PC-3 (cell line): Measurements from ENCODE around the gene AKNA. TPM values are rescaled to one million over a fixed set of nuclear protein-coding genes. Genes with fewer than 3 reads are reported as not detected.

ENCODE experiments used
- ATAC-seq: fragments of 200-7000 bp; cut with Tn5 transposase; 2 replicates; pipeline ENCODE4 v1.9.1; 2020; ENCODE audit warnings: mild to moderate bottlenecking, moderate library complexity
- BruUV-seq: library from RNA; stranded (reverse); fragments of 400-500 nt; replicated peaks from 2 replicates; lab custom pipeline; 2021; lab: Mats Ljungman, UMichigan
- CTCF ChIA-PET: fragments of 300-600 bp; sonication (Branson Sonifier 250); formaldehyde crosslinking; loops from one replicate; lab custom pipeline; 2022; ENCODE audit warnings: antibody characterized with exemption; lab: Charles Lee
- POLR2A ChIA-PET: fragments of 300-600 bp; sonication (Branson Sonifier 250); formaldehyde crosslinking; loops from one replicate; lab custom pipeline; 2022; ENCODE audit warnings: antibody characterized with exemption; ENCODE audit not compliant: unreplicated experiment; lab: Charles Lee
- DNase-seq: peaks from one replicate; pipeline ENCODE4 v3.0.0-alpha.2; 2015
- H2AFZ ChIP-seq: fragments of 300-600 bp; sonication (generic); 2 replicates; pipeline ENCODE4 v1.6.0; 2016; ENCODE audit warnings: antibody characterized with exemption, low read length
- H3F3A ChIP-seq: fragments of 300-600 bp; sonication (generic); one replicate; pipeline ENCODE4 v1.6.0; 2017; ENCODE audit warnings: antibody characterized with exemption, low read length, control low read depth, mild to moderate bottlenecking; ENCODE audit not compliant: unreplicated experiment
- H3K27ac ChIP-seq: fragments of 300-600 bp; sonication (generic); 2 replicates; pipeline ENCODE4 v1.5.1; 2016; ENCODE audit warnings: mild to moderate bottlenecking, low read length
- H3K27me3 ChIP-seq: fragments of 300-600 bp; sonication (generic); 2 replicates; pipeline ENCODE4 v1.6.1; 2016; ENCODE audit warnings: low read length, mixed read lengths
- H3K36me3 ChIP-seq: fragments of 300-600 bp; sonication (generic); 2 replicates; pipeline ENCODE4 v1.6.1; 2016; ENCODE audit warnings: low read depth, mixed run types, low read length, mixed read lengths
- H3K4me1 ChIP-seq: fragments of 300-600 bp; sonication (generic); 2 replicates; pipeline ENCODE4 v1.5.1; 2016; ENCODE audit warnings: low read length; ENCODE audit not compliant: insufficient read depth
- H3K4me2 ChIP-seq: fragments of 300-600 bp; sonication (generic); 2 replicates; pipeline ENCODE4 v1.6.0; 2016; ENCODE audit warnings: low read length
- H3K4me3 ChIP-seq: fragments of 300-600 bp; sonication (generic); 2 replicates; pipeline ENCODE4 v1.5.1; 2016; ENCODE audit warnings: mild to moderate bottlenecking, low read length, mixed read lengths
- H3K79me2 ChIP-seq: fragments of 300-600 bp; sonication (generic); 2 replicates; pipeline ENCODE4 v1.6.1; 2017; ENCODE audit warnings: low read length, mixed read lengths
- H3K9ac ChIP-seq: fragments of 300-600 bp; sonication (generic); 2 replicates; pipeline ENCODE4 v1.6.0; 2016; ENCODE audit warnings: mild to moderate bottlenecking, low read length
- H3K9me2 ChIP-seq: fragments of 300-600 bp; sonication (generic); replicated peaks from 2 replicates; pipeline ENCODE4 v1.6.1; 2016; ENCODE audit warnings: mixed run types, low read length, mixed read lengths
- H3K9me3 ChIP-seq: fragments of 300-600 bp; sonication (generic); 2 replicates; pipeline ENCODE4 v1.6.1; 2016; ENCODE audit warnings: low read length, mixed read lengths
- H4K20me1 ChIP-seq: fragments of 300-600 bp; sonication (generic); 2 replicates; pipeline ENCODE4 v1.6.1; 2016; ENCODE audit warnings: low read length, mixed read lengths
- EZH2 ChIP-seq: fragments of 300-600 bp; sonication (generic); IDR thresholded peaks from one replicate; pipeline ENCODE4 v1.6.1; 2017; ENCODE audit warnings: antibody characterized with exemption, mild to moderate bottlenecking, low read length; ENCODE audit not compliant: unreplicated experiment
- EZH2phosphoT487 ChIP-seq: fragments of 300-600 bp; sonication (generic); IDR thresholded peaks from 2 replicates; pipeline ENCODE4 v1.6.1; 2018; ENCODE audit warnings: mild to moderate bottlenecking, antibody characterized with exemption, low read length, borderline replicate concordance
- intact Hi-C: fragments of 100-400 bp; cut with micrococcal nuclease; formaldehyde crosslinking; loops from 2 replicates; pipeline ENCODE4 v1.9.0; 2023
- total RNA-seq: library from RNA; depleted of rRNA; stranded (reverse); fragments of >200 nt; gene quantifications from 2 replicates; pipeline ENCODE4 v1.2.3, GENCODE V29; 2014
- TF ChIP-seq, protein P1 (sequence below): fragments of 300-600 bp; sonication (generic); conservative IDR thresholded peaks from 2 replicates; pipeline ENCODE4 v1.5.1; 2017; ENCODE audit warnings: antibody characterized with exemption, low read depth, mild to moderate bottlenecking, low read length

AKNA gene
- total RNA-seq, 1 experiment from 2014 or later, result 9.1 TPM

DNA sequence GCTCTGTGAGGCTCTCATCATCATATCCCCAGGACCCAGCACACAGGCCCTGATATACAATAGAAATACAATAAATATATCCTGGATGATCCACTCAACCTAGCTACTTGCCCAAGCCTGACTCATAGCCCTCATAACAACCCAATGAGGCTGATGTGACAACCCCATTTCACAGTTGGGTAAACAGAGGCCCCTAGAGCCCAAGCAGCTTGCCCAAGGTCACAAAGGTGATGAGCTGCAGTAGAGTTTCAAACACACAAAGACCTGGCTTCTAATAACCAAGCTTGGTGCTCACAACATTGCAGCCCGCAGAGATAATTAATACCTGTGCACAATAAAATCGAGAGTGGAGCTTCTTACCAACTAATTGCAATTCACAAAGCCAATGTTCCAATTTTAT is 3.2 kb upstream of the AKNA start:
- ChIA-PET CTCF (no interaction called here), POLR2A (no interaction called here)
- DNase-seq (no peak), ATAC-seq (no peak)
- H3K9me3 ChIP-seq, result no peaks in the 10 kb centered on the region
- intact Hi-C loops, result no loop called here
- no peak overlapping the region for H3K27ac ChIP-seq
- peaks cover 13% of the 10 kb centered on the region for H3K4me1 ChIP-seq
- H3K4me2 ChIP-seq, result no peak overlapping the region
- H3F3A ChIP-seq, result no peaks in the 10 kb centered on the region
- no peak overlapping the region for H3K9ac ChIP-seq
- no peak overlapping the region for H2AFZ ChIP-seq
- H3K79me2 ChIP-seq, result no peaks in the 10 kb centered on the region
- TF ChIP-seq EZH2phosphoT487 (no peak), EZH2 (no peak)
- TF ChIP-seq, protein P1, sequence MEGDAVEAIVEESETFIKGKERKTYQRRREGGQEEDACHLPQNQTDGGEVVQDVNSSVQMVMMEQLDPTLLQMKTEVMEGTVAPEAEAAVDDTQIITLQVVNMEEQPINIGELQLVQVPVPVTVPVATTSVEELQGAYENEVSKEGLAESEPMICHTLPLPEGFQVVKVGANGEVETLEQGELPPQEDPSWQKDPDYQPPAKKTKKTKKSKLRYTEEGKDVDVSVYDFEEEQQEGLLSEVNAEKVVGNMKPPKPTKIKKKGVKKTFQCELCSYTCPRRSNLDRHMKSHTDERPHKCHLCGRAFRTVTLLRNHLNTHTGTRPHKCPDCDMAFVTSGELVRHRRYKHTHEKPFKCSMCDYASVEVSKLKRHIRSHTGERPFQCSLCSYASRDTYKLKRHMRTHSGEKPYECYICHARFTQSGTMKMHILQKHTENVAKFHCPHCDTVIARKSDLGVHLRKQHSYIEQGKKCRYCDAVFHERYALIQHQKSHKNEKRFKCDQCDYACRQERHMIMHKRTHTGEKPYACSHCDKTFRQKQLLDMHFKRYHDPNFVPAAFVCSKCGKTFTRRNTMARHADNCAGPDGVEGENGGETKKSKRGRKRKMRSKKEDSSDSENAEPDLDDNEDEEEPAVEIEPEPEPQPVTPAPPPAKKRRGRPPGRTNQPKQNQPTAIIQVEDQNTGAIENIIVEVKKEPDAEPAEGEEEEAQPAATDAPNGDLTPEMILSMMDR, result no peak
- no peaks in the 10 kb centered on the region for H3K9me2 ChIP-seq
- no TSS peak for BruUV-seq
- H3K27me3 ChIP-seq, result no peaks in the 10 kb centered on the region
- H4K20me1 ChIP-seq, result no peaks in the 10 kb centered on the region
- no peak overlapping the region for H3K4me3 ChIP-seq
- no peaks in the 10 kb centered on the region for H3K36me3 ChIP-seq

DNA sequence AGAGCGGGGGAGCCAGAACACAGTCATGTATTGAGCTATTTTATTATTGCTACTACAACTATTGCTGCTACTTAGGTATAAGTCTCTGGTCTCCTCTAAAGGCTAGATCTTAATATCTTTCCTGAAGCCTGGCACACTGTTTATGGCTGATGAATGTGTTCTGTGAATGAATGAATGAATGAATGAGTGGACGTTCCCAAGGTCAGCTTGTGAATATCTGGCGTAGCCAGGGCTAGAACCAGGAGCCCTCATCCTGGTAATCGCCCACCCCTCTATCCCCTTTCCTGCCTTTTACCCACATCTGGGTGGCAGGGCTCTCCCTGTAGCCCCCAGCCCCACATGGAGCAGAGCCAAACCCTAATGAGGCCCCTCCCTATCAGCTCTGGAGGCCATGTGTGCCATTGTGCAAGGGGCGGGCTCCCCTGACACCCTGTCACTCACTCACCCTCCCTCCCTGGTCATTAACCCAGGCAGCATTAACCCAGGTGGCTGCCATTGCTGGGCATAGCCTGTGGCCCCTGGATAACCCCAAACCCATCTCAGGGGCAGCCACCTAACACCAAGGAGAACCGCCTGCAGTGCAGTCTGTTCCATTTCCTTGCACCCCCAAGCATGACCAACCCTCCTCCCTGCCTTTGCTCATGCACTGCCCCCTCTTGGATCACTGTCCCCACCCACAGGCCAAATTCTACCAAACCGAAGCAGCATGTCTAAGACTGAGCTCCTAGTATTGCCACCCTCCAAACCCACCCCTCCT is 2.0 kb upstream of the AKNA start:
- CTCF ChIA-PET, result no interaction called here
- H3K9me2 ChIP-seq, result no peaks in the 10 kb centered on the region
- no peaks in the 10 kb centered on the region for H4K20me1 ChIP-seq
- H3K79me2 ChIP-seq, result no peaks in the 10 kb centered on the region
- BruUV-seq, result no TSS peak
- no peak overlapping the region for H3K4me3 ChIP-seq
- peaks cover 23% of the 10 kb centered on the region for H3K4me1 ChIP-seq
- TF ChIP-seq EZH2phosphoT487 (no peak), EZH2 (no peak)
- TF ChIP-seq, protein P1, result no peak
- H3K27ac ChIP-seq, result no peak overlapping the region
- no peaks in the 10 kb centered on the region for H3K9me3 ChIP-seq
- POLR2A ChIA-PET, result no interaction called here
- ATAC-seq, result no peak
- H3K27me3 ChIP-seq, result no peaks in the 10 kb centered on the region
- H3K4me2 ChIP-seq, result no peak overlapping the region
- intact Hi-C loops, result no loop called here
- H2AFZ ChIP-seq, result no peak overlapping the region
- H3K36me3 ChIP-seq, result no peaks in the 10 kb centered on the region
- no peak overlapping the region for H3K9ac ChIP-seq
- H3F3A ChIP-seq, result no peaks in the 10 kb centered on the region
- DNase-seq, result no peak

DNA sequence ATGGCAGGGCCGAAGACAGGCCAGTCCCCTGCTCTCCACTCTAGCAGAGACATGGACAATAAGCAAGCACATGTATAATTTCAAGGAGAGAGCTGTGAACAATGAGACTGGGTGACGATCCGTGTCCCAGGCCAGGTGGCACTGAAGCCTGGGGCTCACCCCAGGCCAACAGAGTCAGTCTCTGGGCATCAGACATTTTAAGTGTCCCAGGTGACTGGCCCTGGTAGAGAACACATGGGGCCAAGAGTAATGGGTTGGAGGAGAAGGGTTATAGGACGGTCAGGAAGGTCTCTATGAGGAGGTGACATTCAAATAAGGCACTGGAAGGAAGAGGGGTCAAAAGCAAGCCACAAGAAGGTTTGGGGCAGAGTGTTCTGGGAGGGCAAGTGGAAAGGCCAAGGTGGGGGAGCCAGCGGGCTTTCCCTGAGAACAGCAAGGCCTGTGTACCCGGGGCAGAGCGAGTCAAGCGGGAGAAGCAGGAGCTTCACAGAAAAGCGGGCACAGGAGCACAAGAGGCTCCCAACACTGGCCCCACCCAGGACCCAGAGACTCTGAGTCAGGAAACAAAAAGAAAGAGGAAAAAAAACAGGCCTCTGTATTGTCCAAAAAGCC is 1.1 kb upstream of the AKNA start:
- no peaks in the 10 kb centered on the region for H3K79me2 ChIP-seq
- H3K9ac ChIP-seq, result no peak overlapping the region
- intact Hi-C loops, result no loop called here
- POLR2A ChIA-PET, result no interaction called here
- H3F3A ChIP-seq, result no peaks in the 10 kb centered on the region
- CTCF ChIA-PET, result no interaction called here
- no peak for ATAC-seq
- no peak overlapping the region for H3K4me3 ChIP-seq
- no peak overlapping the region for H3K4me2 ChIP-seq
- no peaks in the 10 kb centered on the region for H3K36me3 ChIP-seq
- no TSS peak for BruUV-seq
- no peaks in the 10 kb centered on the region for H3K9me3 ChIP-seq
- H3K27me3 ChIP-seq, result no peaks in the 10 kb centered on the region
- H4K20me1 ChIP-seq, result no peaks in the 10 kb centered on the region
- no peaks in the 10 kb centered on the region for H3K9me2 ChIP-seq
- H2AFZ ChIP-seq, result no peak overlapping the region
- no peak overlapping the region for H3K27ac ChIP-seq
- peaks cover 27% of the 10 kb centered on the region for H3K4me1 ChIP-seq
- no peak for TF ChIP-seq EZH2
- TF ChIP-seq, protein P1, result no peak
- TF ChIP-seq EZH2phosphoT487, result no peak
- no peak for DNase-seq
